CD4-positive, alpha-beta memory T cell (primary cell): Measurements from ENCODE around the gene FCMR. TPM values are rescaled to one million over a fixed set of nuclear protein-coding genes. Genes with fewer than 3 reads are reported as not detected.

ENCODE experiments used
- CTCF ChIA-PET: fragments of 350-600 bp; sonication (Branson Sonifier 250); formaldehyde crosslinking; loops from one replicate; lab custom pipeline; 2021; ENCODE audit warnings: inconsistent platforms; ENCODE audit not compliant: partially characterized antibody; lab: Charles Lee
- POLR2A ChIA-PET: fragments of 350-600 bp; sonication (Branson Sonifier 250); formaldehyde crosslinking; loops from one replicate; lab custom pipeline; 2021; ENCODE audit not compliant: partially characterized antibody; lab: Charles Lee
- DNase-seq, 5 donors: peaks; one replicate each; pipeline versions ENCODE4 v3.0.0 to v3.0.0-alpha.2; 2020 to 2022; ENCODE audit warnings: mixed read lengths in 1 of 5
- H3K27ac ChIP-seq: one replicate; pipeline ENCODE4 v1.7.0; 2013; ENCODE audit warnings: low read depth, low read length
- H3K27me3 ChIP-seq: 2 replicates; pipeline ENCODE4 v1.7.0; 2013; ENCODE audit warnings: mild to moderate bottlenecking, low read length, moderate library complexity; ENCODE audit not compliant: insufficient read depth
- H3K36me3 ChIP-seq: 2 replicates; pipeline ENCODE4 v1.7.0; 2013; ENCODE audit warnings: mild to moderate bottlenecking, low read length, moderate library complexity; ENCODE audit not compliant: insufficient read depth
- H3K4me1 ChIP-seq: 2 replicates; pipeline ENCODE4 v1.7.0; 2013; ENCODE audit warnings: mild to moderate bottlenecking, low read length, moderate library complexity; ENCODE audit not compliant: insufficient read depth
- H3K4me3 ChIP-seq, 2 donors: one replicate each; pipeline ENCODE4 v1.7.0; 2013; ENCODE audit warnings: low read length in 2 of 2, mild to moderate bottlenecking in 1 of 2
- H3K9me3 ChIP-seq, 2 donors: one replicate each; pipeline ENCODE4 v1.7.0; 2013; ENCODE audit warnings: low read length in 2 of 2, control low read depth in 1 of 2; ENCODE audit not compliant: control insufficient read depth in 1 of 2
- H3K27ac Mint-ChIP-seq, 7 donors: one replicate each; pipeline ENCODE4 v1.8.0; 2020 to 2021; ENCODE audit warnings: mixed read lengths in 7 of 7, mild to moderate bottlenecking in 6 of 7, inconsistent platforms in 3 of 7, moderate library complexity in 3 of 7
- H3K27me3 Mint-ChIP-seq, 2 donors: one replicate each; pipeline ENCODE4 v1.8.0; 2020 to 2021; ENCODE audit warnings: mixed read lengths in 2 of 2
- H3K36me3 Mint-ChIP-seq, 2 donors: one replicate each; pipeline ENCODE4 v1.8.0; 2020 to 2021; ENCODE audit warnings: mixed read lengths in 2 of 2, inconsistent platforms in 1 of 2, mild to moderate bottlenecking in 1 of 2
- H3K4me1 Mint-ChIP-seq, 4 donors: one replicate each; pipeline ENCODE4 v1.8.0; 2020 to 2021; ENCODE audit warnings: mixed read lengths in 4 of 4, mild to moderate bottlenecking in 1 of 4
- H3K4me3 Mint-ChIP-seq, 8 donors: one replicate each; pipeline ENCODE4 v1.8.0; 2020 to 2021; ENCODE audit warnings: mixed read lengths in 8 of 8, mild to moderate bottlenecking in 7 of 8, moderate library complexity in 6 of 8, inconsistent platforms in 3 of 8
- H3K9me3 Mint-ChIP-seq, 8 donors: one replicate each; pipeline ENCODE4 v1.8.0; 2020 to 2021; ENCODE audit warnings: mixed read lengths in 8 of 8, mild to moderate bottlenecking in 5 of 8, inconsistent platforms in 3 of 8, moderate library complexity in 1 of 8
- intact Hi-C: fragments of 100-400 bp; cut with micrococcal nuclease; formaldehyde crosslinking; loops from one replicate; pipeline ENCODE4 v1.15.1; 2023
- polyA plus RNA-seq, 2 donors: library from polyadenylated mRNA; unstranded; fragments of 300-500 nt; fragmentation: Illumina TruSeq; gene quantifications; one replicate each; pipeline ENCODE4 v1.2.3, GENCODE V29; 2021
- total RNA-seq, 2 experiments: library from RNA; stranded (reverse); gene quantifications; one replicate each; pipeline ENCODE4 v1.2.3, GENCODE V29; 2021

FCMR gene
- total and polyA plus RNA-seq, 4 experiments from 2014 or later, result 493 to 588 (median 556) TPM

DNA sequence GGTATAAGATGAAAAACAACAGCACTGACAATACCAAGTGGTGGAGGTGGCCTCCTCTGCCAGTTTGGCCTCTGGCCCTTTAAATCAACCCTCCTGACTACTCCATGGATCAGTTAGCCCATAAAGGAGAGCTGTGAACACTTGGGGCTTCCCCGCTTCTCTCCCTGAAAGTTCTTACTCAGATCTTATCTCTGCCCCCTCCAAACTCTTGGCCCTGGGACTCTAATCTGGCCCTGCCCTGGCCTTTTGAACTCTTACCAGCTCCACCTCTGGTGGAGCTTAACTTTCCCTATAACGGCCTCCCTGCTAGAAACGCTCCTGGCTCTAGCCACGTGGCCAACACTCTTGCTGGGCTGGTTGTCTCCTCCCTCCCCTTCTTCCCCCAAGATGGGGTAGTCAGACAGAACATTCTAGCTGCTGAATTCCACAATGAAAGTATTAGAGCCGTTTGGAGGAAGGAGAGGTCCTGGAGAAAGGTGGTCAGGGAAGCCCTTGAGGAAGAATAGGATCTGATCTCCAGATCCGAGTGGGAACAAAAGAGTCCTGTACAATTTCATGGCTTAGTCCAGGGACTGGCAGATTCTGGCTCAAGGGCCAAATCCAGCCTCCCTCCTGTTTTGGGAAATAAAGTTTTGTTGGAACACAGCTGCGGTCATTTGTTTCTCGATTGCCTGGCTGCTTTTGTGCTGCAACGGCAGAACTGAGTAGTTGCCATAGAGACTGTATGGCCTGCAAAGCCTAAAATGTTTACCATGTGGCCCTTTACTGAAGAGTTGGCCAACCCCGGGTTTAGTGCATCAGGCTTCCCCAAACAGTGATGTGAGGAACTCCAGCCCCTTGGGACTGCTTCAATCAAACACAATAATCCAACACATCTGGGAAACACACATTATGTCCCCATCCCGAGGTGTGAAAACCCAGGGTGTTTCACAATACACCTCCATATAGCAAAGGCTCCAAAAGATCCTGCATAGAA lies 34.0 kb upstream of the FCMR start:
- Histone ChIP-seq H3K36me3 (no peaks in the 10 kb centered on the region), H3K4me1 (no peaks in the 10 kb centered on the region), H3K9me3 (no peaks in the 10 kb centered on the region), H3K4me3 (no peak overlapping the region), H3K27ac (no peak overlapping the region), H3K27me3 (no peaks in the 10 kb centered on the region)
- intact Hi-C loops, result no loop called here
- peak overlapping the region in 2 of 7 donors; percentile 15 to 56 for H3K27ac Mint-ChIP-seq
- H3K36me3 Mint-ChIP-seq, result no peaks in the 10 kb centered on the region
- no peak overlapping the region for H3K4me3 Mint-ChIP-seq
- no peak for DNase-seq
- ChIA-PET POLR2A (no interaction called here), CTCF (interaction anchor here (1.0 to 1.8 kb wide), 3 partner anchors 10 to 43 kb away, joined by 3 to 5 read pairs (median 3); no protein-coding TSS in a partner anchor)
- no peaks in the 10 kb centered on the region for H3K27me3 Mint-ChIP-seq
- peaks cover 0 to 4% (median 0%) of the 10 kb centered on the region in 4 donors for H3K4me1 Mint-ChIP-seq
- peaks cover 0 to 2% (median 0%) of the 10 kb centered on the region in 8 donors for H3K9me3 Mint-ChIP-seq

DNA sequence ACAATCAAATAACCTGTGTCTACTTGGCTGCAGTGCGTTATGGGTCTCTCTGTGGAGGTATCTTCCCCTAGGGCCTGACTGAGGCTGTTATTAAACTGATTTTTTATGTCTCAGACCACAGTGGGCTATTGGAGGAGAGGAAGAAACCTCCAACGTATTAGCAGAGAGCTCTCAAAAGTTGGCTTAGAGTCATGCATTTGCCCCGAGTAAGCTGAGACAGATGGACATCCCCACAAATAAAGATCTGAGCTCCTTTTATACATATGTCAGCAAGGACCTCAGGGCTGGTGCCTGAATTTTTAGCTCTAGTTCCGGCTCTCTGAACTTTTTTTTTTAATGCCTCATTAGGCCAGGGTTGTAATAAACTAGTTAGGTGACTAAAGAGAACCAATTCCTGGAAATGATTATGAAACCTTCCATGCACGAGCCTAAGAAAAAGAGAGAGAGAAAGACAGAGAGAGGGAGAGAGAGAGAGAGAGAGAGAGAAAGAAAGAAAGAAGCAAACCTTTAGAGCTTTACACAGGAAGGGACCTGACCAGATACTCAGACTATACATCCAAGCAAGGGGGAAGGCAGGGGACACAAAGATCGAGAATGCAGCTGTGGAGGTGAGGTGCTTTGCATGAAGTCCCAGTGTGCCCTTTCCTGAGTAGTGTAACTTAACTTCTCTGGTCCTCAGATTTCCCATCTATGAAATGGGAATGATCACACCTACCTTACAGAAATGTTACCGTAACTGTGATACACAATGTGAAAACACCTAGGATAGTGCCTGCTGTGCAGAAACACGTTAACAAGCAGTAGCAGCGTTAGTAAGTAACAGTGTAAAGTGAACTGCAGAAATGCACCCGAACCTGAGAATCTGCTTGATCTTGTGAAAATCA lies 33.0 kb upstream of the FCMR start:
- intact Hi-C loops, result no loop called here
- H3K36me3 ChIP-seq, result no peaks in the 10 kb centered on the region
- Mint-ChIP-seq H3K4me1 (peaks cover 0 to 4% (median 0%) of the 10 kb centered on the region in 4 donors), H3K9me3 (peaks cover 0 to 4% (median 0%) of the 10 kb centered on the region in 8 donors), H3K4me3 (no peak overlapping the region), H3K27ac (peak overlapping the region in 3 of 7 donors; percentile 26 to 58 (median 44)), H3K27me3 (no peaks in the 10 kb centered on the region), H3K36me3 (no peaks in the 10 kb centered on the region)
- no peak overlapping the region for H3K27ac ChIP-seq
- no peak overlapping the region for H3K4me3 ChIP-seq
- ChIA-PET CTCF (interaction anchor here (0.7 to 1.8 kb wide), 5 partner anchors 13 to 220 kb away, joined by 3 to 13 read pairs (median 4); partner anchors contain the start of gene IL20), POLR2A (interaction anchor here (0.6 kb wide), 1 partner anchor 63 kb away, joined by 4 read pairs; no protein-coding TSS in a partner anchor)
- DNase-seq, result no peak
- no peaks in the 10 kb centered on the region for H3K27me3 ChIP-seq
- H3K4me1 ChIP-seq, result no peaks in the 10 kb centered on the region
- no peaks in the 10 kb centered on the region for H3K9me3 ChIP-seq

DNA sequence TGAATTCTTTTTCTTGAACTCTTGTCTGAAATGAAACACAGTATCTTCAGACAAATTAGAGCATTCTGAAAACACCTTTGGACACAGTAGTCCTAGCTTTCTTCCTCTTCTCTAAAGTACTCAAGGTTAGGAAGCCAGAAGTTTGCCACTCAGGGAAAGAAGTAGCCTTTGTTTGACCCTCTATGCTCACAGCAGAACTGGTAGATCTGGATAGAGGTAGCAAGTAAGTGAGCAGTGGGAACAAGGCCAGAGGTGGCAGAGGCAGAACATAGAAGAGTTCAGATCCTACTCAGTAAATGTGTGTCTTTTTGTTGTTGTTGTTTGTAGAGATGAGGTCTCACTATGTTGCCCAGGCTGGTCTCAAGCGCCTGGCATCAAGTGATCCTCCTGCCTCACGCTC lies 31.9 kb upstream of the FCMR start:
- intact Hi-C loops, result no loop called here
- Histone ChIP-seq H3K27ac (no peak overlapping the region), H3K36me3 (no peaks in the 10 kb centered on the region), H3K27me3 (no peaks in the 10 kb centered on the region), H3K9me3 (no peaks in the 10 kb centered on the region), H3K4me1 (no peaks in the 10 kb centered on the region), H3K4me3 (no peak overlapping the region)
- Mint-ChIP-seq H3K4me3 (no peak overlapping the region), H3K4me1 (peaks cover 0 to 4% (median 0%) of the 10 kb centered on the region in 4 donors), H3K27ac (peak overlapping the region in 1 of 7 donors; percentile 30), H3K9me3 (peaks cover 0 to 4% (median 0%) of the 10 kb centered on the region in 8 donors), H3K36me3 (no peaks in the 10 kb centered on the region), H3K27me3 (no peaks in the 10 kb centered on the region)
- DNase-seq, result no peak
- POLR2A ChIA-PET, result no interaction called here
- CTCF ChIA-PET, result interaction anchor here (0.7 to 1.8 kb wide), 4 partner anchors 21 to 219 kb away, joined by 3 to 13 read pairs (median 4); partner anchors contain the start of gene IL20

DNA sequence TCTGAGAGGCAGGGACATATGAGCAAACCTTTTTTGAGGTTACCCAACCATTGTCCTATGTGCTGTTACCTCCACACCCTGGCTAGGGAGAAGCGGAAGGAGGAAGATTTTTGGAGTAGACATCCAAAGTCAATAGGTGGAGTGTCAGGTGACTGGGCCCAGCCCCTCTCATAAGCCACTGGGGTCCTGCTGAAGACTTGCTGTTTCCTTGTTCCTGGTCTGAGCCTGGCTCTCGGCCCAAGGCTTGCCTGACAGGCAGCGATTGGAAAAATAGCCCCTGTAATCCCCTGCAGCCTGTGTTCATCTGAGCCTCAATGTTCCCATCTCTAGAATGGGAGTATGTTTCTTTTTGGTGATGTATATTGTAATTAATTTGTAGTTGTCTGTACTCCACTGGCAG lies 31.4 kb upstream of the FCMR start:
- Mint-ChIP-seq H3K27me3 (no peaks in the 10 kb centered on the region), H3K4me3 (no peak overlapping the region), H3K36me3 (no peaks in the 10 kb centered on the region), H3K9me3 (peaks cover 0 to 4% (median 0%) of the 10 kb centered on the region in 8 donors), H3K27ac (no peak overlapping the region), H3K4me1 (peaks cover 0 to 4% (median 0%) of the 10 kb centered on the region in 4 donors)
- Histone ChIP-seq H3K4me3 (no peak overlapping the region), H3K9me3 (no peaks in the 10 kb centered on the region), H3K4me1 (no peaks in the 10 kb centered on the region), H3K36me3 (no peaks in the 10 kb centered on the region), H3K27me3 (no peaks in the 10 kb centered on the region), H3K27ac (no peak overlapping the region)
- CTCF ChIA-PET, result no interaction called here
- no peak for DNase-seq
- intact Hi-C loops, result no loop called here
- POLR2A ChIA-PET, result no interaction called here

DNA sequence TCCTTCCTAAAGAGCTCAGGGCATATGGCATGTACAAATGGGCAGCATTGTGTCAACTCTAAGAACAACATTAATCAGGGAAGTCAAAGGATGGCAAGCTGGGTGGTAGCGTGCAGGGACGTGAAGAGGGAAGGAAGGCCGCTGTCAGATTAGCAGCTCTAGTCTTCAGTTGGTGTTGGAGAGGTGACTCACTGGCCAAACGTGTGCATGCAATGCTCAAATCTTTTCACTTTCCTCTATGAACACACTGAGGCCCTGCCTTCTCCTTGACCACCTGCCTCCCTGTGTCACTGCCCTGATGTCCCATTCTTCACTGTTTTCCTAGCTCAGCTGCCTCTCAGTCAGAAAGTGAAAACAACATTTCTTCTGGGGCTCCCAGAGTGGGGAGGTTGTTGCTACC lies 30.4 kb upstream of the FCMR start:
- H3K27ac ChIP-seq, result no peak overlapping the region
- Mint-ChIP-seq H3K4me1 (peaks cover 0 to 4% (median 0%) of the 10 kb centered on the region in 4 donors), H3K36me3 (no peaks in the 10 kb centered on the region), H3K9me3 (peaks cover 0 to 4% (median 0%) of the 10 kb centered on the region in 8 donors), H3K4me3 (no peak overlapping the region), H3K27ac (peak overlapping the region in 1 of 7 donors; percentile 27), H3K27me3 (no peaks in the 10 kb centered on the region)
- no peaks in the 10 kb centered on the region for H3K27me3 ChIP-seq
- ChIA-PET CTCF (interaction anchor here (0.9 kb wide), 1 partner anchor 9 kb away, joined by 3 read pairs; no protein-coding TSS in a partner anchor), POLR2A (no interaction called here)
- H3K4me1 ChIP-seq, result no peaks in the 10 kb centered on the region
- no peak overlapping the region for H3K4me3 ChIP-seq
- intact Hi-C loops, result no loop called here
- H3K9me3 ChIP-seq, result no peaks in the 10 kb centered on the region
- no peaks in the 10 kb centered on the region for H3K36me3 ChIP-seq
- no peak for DNase-seq

DNA sequence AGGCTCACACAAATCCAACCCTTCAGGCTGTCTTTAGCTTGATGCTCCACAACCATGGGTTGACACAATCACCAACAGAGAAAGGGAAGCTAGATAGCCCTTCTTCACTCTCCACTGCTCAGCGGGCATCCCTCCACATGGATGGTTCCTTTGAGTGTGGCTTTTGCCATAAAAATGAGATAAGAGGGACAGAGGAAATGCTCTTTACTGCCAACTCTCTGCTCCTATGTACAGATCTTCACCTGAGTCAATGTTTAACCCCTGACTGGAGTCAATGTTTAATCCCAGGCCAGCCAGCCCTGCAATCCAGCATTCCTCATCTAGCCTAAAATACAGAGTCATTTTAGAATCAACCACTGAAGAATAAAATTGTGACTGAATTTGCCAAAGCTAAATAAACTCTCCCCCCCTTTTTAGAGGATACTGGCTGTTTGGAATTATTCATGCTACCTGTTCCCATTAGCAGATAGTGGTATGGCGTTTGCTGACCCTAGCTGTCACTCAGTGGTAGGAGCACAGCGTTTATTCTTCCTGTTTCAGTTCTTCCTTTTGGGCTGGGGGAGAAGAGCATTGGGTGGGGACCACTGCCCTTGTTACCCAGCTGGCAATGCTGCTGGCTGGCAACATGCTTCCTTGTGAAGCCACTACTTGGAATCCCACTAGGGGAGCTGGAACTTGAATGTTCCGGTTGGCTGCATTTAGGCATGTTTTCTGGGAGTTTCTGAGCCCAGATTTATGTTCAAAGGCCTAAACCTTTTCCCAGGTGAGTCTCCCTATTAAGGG lies 29.8 kb upstream of the FCMR start:
- H3K27ac ChIP-seq, result no peak overlapping the region
- Mint-ChIP-seq H3K27ac (no peak overlapping the region), H3K27me3 (no peaks in the 10 kb centered on the region), H3K36me3 (no peaks in the 10 kb centered on the region), H3K9me3 (peaks cover 0 to 4% (median 0%) of the 10 kb centered on the region in 8 donors), H3K4me3 (no peak overlapping the region), H3K4me1 (peaks cover 0 to 4% (median 0%) of the 10 kb centered on the region in 4 donors)
- no peaks in the 10 kb centered on the region for H3K36me3 ChIP-seq
- ChIA-PET CTCF (interaction anchor here (0.9 to 2.3 kb wide), 4 partner anchors 10 to 39 kb away, joined by 3 to 7 read pairs (median 3); no protein-coding TSS in a partner anchor), POLR2A (no interaction called here)
- no peaks in the 10 kb centered on the region for H3K4me1 ChIP-seq
- intact Hi-C loops, result no loop called here
- no peak for DNase-seq
- no peaks in the 10 kb centered on the region for H3K27me3 ChIP-seq
- no peak overlapping the region for H3K4me3 ChIP-seq
- H3K9me3 ChIP-seq, result no peaks in the 10 kb centered on the region
